HCT116 (cell line): ENCODE measurements around the gene BAZ1B. TPM values are rescaled to one million over a fixed set of nuclear protein-coding genes. Genes with fewer than 3 reads are reported as not detected.
A peak's percentile ranks its signal among the peaks of the same experiment; 100 is the strongest.

Experiments
- ATAC-seq: fragments of 200-7000 bp; cut with Tn5 transposase; 2 replicates; pipeline ENCODE4 v1.9.1; 2020; ENCODE audit warnings: mild to moderate bottlenecking, moderate library complexity
- BruUV-seq: library from RNA; stranded (reverse); fragments of 400-500 nt; replicated peaks from 2 replicates; lab custom pipeline; 2021; lab: Mats Ljungman, UMichigan
- CTCF ChIA-PET: fragments of 300-600 bp; sonication (Branson Sonifier 250); formaldehyde crosslinking; loops from one replicate; lab custom pipeline; 2021; ENCODE audit warnings: antibody characterized with exemption; lab: Charles Lee
- POLR2A ChIA-PET: fragments of 300-600, 350-600 bp; sonication (Branson Sonifier 250); formaldehyde crosslinking; loops from one replicate; lab custom pipeline; 2021; ENCODE audit warnings: antibody characterized with exemption; lab: Charles Lee
- RAD21 ChIA-PET, 2 experiments: fragments of 300-600 bp; sonication (Branson Sonifier 250); formaldehyde crosslinking; loops; one replicate each; lab custom pipeline; 2023; ENCODE audit warnings: low total read pairs in 2 of 2; ENCODE audit not compliant: uncharacterized antibody in 2 of 2, unreplicated experiment in 2 of 2, low non-redundant PET in 1 of 2; lab: Charles Lee
- DNase-seq: peaks from one replicate; pipeline ENCODE4 v3.0.0-alpha.2; 2010; ENCODE audit warnings: low read depth, low spot score
- H2AFZ ChIP-seq: fragments of 200-600 bp; shearing (Covaris generic), sonication (generic); 2 replicates; pipeline ENCODE4 v1.6.1; 2017; ENCODE audit warnings: low read depth, mixed run types, mixed read lengths, antibody characterized with exemption, low read length; ENCODE audit not compliant: poor library complexity, severe bottlenecking
- H3K27ac ChIP-seq: 2 replicates; pipeline ENCODE4 v1.5.1; 2012; ENCODE audit warnings: low read depth, low read length
- H3K27me3 ChIP-seq: fragments of 200-600 bp; sonication (generic); 2 replicates; pipeline ENCODE4 v1.6.1; 2016; ENCODE audit warnings: mixed run types, low read length, mixed read lengths; ENCODE audit not compliant: insufficient read depth
- H3K36me3 ChIP-seq, 2 experiments: fragments of 200-500 bp in 1 of 2; fragments of 200-600 bp in 1 of 2; sonication (Bioruptor generic) in 1 of 2; sonication (generic) in 1 of 2; 2 replicates each; pipeline versions ENCODE4 v1.5.1 to v1.6.1; 2014 to 2016; ENCODE audit warnings: low read length in 2 of 2, inconsistent platforms in 1 of 2, mixed read lengths in 1 of 2, mixed run types in 1 of 2; ENCODE audit not compliant: insufficient read depth in 2 of 2, control insufficient read depth in 1 of 2
- H3K4me1 ChIP-seq, 2 experiments: fragments of 200-600 bp in 1 of 2; sonication (generic) in 1 of 2; 2 replicates each; pipeline versions ENCODE4 v1.5.1 to v1.6.1; 2012 to 2017; ENCODE audit warnings: low read length in 2 of 2, inconsistent platforms in 1 of 2, mild to moderate bottlenecking in 1 of 2, mixed read lengths in 1 of 2, mixed run types in 1 of 2, moderate library complexity in 1 of 2; ENCODE audit not compliant: insufficient read depth in 2 of 2, control insufficient read depth in 1 of 2
- H3K4me2 ChIP-seq: fragments of 200-600 bp; sonication (generic); 2 replicates; pipeline ENCODE4 v1.6.1; 2017; ENCODE audit warnings: mixed run types, low read length, mixed read lengths
- H3K4me3 ChIP-seq, 2 experiments: fragments of 200-600 bp in 1 of 2; sonication (generic) in 1 of 2; replicated peaks in 1 of 2; 2 replicates each; pipeline ENCODE4 v1.5.1; 2011 to 2016; ENCODE audit warnings: low read length in 2 of 2, control low read depth in 1 of 2, low read depth in 1 of 2, mild to moderate bottlenecking in 1 of 2, mixed read lengths in 1 of 2, mixed run types in 1 of 2
- H3K79me2 ChIP-seq: fragments of 200-600 bp; sonication (generic); 2 replicates; pipeline ENCODE4 v1.6.1; 2017; ENCODE audit warnings: mild to moderate bottlenecking, mixed run types, low read length, moderate library complexity, mixed read lengths; ENCODE audit not compliant: insufficient read depth
- H3K9ac ChIP-seq: fragments of 200-600 bp; sonication (generic); 2 replicates; pipeline ENCODE4 v1.6.1; 2016; ENCODE audit warnings: low read length, mixed read lengths
- H3K9me2 ChIP-seq: fragments of 200-600 bp; sonication (generic), shearing (Covaris generic); 2 replicates; pipeline ENCODE4 v1.6.1; 2017; ENCODE audit warnings: mixed run types, mild to moderate bottlenecking, moderate library complexity; ENCODE audit not compliant: insufficient read depth
- H3K9me3 ChIP-seq, 2 experiments: fragments of 200-500 bp in 1 of 2; fragments of 200-600 bp in 1 of 2; sonication (Bioruptor generic) in 1 of 2; sonication (generic) in 1 of 2; 2 replicates each; pipeline ENCODE4 v1.6.1; 2014 to 2017; ENCODE audit warnings: low read length in 2 of 2, mixed read lengths in 2 of 2, inconsistent platforms in 1 of 2, low read depth in 1 of 2, mild to moderate bottlenecking in 1 of 2, mixed run types in 1 of 2, moderate library complexity in 1 of 2; ENCODE audit not compliant: control insufficient read depth in 1 of 2, insufficient read depth in 1 of 2
- H4K20me1 ChIP-seq: fragments of 200-600 bp; sonication (generic), shearing (Covaris generic); 2 replicates; pipeline ENCODE4 v1.6.1; 2017; ENCODE audit warnings: mixed run types, mild to moderate bottlenecking, moderate library complexity; ENCODE audit not compliant: insufficient read depth
- RAD21 ChIP-seq: IDR thresholded peaks from 2 replicates; pipeline ENCODE4 v1.6.1; 2012; ENCODE audit warnings: low read depth, mild to moderate bottlenecking
- SIN3A ChIP-seq: IDR thresholded peaks from 2 replicates; pipeline ENCODE4 v1.6.1; 2012; ENCODE audit warnings: low read depth
- YY1 ChIP-seq: IDR thresholded peaks from 2 replicates; pipeline ENCODE4 v1.6.1; 2011; ENCODE audit warnings: low read length, low read depth, moderate library complexity, mild to moderate bottlenecking; ENCODE audit not compliant: insufficient replicate concordance; ENCODE audit errors: extremely low read depth
- ZFX ChIP-seq: fragments of 450-650 bp; IDR thresholded peaks from 2 replicates; pipeline ENCODE4 v1.6.1; 2017
- intact Hi-C: fragments of 100-400 bp; cut with micrococcal nuclease; formaldehyde crosslinking; loops from 2 replicates; pipeline ENCODE4 v1.10.0; 2022
- total RNA-seq: library from RNA; stranded (reverse); gene quantifications from one replicate; pipeline ENCODE4 v1.2.1, GENCODE V29; 2021; ENCODE audit not compliant: unreplicated experiment
- TF ChIP-seq, protein P1 (sequence below), 3 experiments: fragments of 200-600 bp in 1 of 3; sonication (generic) in 1 of 3; IDR thresholded peaks in 2 of 3; conservative IDR thresholded peaks in 1 of 3; 2 replicates each; pipeline ENCODE4 v1.5.1; 2012 to 2017; ENCODE audit warnings: low read depth in 2 of 3, low read length in 2 of 3, antibody characterized with exemption in 1 of 3, borderline replicate concordance in 1 of 3, control low read depth in 1 of 3, mild to moderate bottlenecking in 1 of 3, mixed read lengths in 1 of 3, mixed run types in 1 of 3, moderate library complexity in 1 of 3; ENCODE audit not compliant: insufficient read depth in 1 of 3

Gene BAZ1B
- total RNA-seq, 1 experiment from 2014 or later: 81.1 TPM

GRCh38 chr7:73436031-73436929, 85.8 kb downstream of the BAZ1B start:
- POLR2A ChIA-PET: interaction anchor here (0.5 kb wide), 1 partner anchor 9 kb away, joined by 3 read pairs; no protein-coding TSS in a partner anchor
- Histone ChIP-seq H3K79me2 (no peaks in the 10 kb centered on the region), H3K4me2 (no peak overlapping the region), H3K9ac (no peak overlapping the region), H2AFZ (no peak overlapping the region), H3K4me3 (no peak overlapping the region), H3K4me1 (peaks cover 0 to 10% of the 10 kb centered on the region in 2 experiments; a peak in 3 of 4 replicates), H3K9me2 (no peaks in the 10 kb centered on the region), H3K27ac (no peak overlapping the region), H3K27me3 (no peaks in the 10 kb centered on the region), H3K36me3 (peaks cover 6 to 9% of the 10 kb centered on the region in 2 experiments), H3K9me3 (no peaks in the 10 kb centered on the region), H4K20me1 (no peaks in the 10 kb centered on the region)
- ATAC-seq: peak; percentile 37
- intact Hi-C loops: no loop called here
- TF ChIP-seq RAD21: peak; percentile 62
- no peak for TF ChIP-seq SIN3A
- no peak for TF ChIP-seq YY1
- TF ChIP-seq, protein P1, sequence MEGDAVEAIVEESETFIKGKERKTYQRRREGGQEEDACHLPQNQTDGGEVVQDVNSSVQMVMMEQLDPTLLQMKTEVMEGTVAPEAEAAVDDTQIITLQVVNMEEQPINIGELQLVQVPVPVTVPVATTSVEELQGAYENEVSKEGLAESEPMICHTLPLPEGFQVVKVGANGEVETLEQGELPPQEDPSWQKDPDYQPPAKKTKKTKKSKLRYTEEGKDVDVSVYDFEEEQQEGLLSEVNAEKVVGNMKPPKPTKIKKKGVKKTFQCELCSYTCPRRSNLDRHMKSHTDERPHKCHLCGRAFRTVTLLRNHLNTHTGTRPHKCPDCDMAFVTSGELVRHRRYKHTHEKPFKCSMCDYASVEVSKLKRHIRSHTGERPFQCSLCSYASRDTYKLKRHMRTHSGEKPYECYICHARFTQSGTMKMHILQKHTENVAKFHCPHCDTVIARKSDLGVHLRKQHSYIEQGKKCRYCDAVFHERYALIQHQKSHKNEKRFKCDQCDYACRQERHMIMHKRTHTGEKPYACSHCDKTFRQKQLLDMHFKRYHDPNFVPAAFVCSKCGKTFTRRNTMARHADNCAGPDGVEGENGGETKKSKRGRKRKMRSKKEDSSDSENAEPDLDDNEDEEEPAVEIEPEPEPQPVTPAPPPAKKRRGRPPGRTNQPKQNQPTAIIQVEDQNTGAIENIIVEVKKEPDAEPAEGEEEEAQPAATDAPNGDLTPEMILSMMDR (IDR thresholded peaks at IDR 0.05 in 2 of 3, conservative IDR thresholded peaks at IDR 0.05 in 1 of 3; ENCODE audit: borderline replicate concordance in 1 of 3, insufficient read depth in 1 of 3, low read depth in 2 of 3, low read length in 2 of 3): peak in 2 of 3 experiments; percentile 2 to 24; a peak in 1 of 6 replicates
- no peak for TF ChIP-seq ZFX
- CTCF ChIA-PET: interaction anchor here (1.0 to 1.6 kb wide), 3 partner anchors 16 to 112 kb away, joined by 3 to 5 read pairs (median 4); no protein-coding TSS in a partner anchor
- no TSS peak for BruUV-seq
- no peak for DNase-seq
- RAD21 ChIA-PET: no interaction called here
